GM12891 (cell line): Measurements from ENCODE around the gene ZNF135. TPM values are rescaled to one million over a fixed set of nuclear protein-coding genes. Genes with fewer than 3 reads are reported as not detected.
A peak's percentile ranks its signal among the peaks of the same experiment; 100 is the strongest.

Source experiments
- DNase-seq: peaks from one replicate; pipeline ENCODE4 v3.0.0; 2011; ENCODE audit warnings: low spot score; ENCODE audit not compliant: insufficient read length
- FAIRE-seq: peaks from 2 replicates; lab custom pipeline; 2011; peaks lifted over from hg19 to GRCh38; lab: Jason Lieb, UNC
- PAX5 ChIP-seq: IDR thresholded peaks from 2 replicates; pipeline ENCODE4 v1.6.1; 2011; ENCODE audit warnings: low read length, moderate library complexity, mild to moderate bottlenecking; ENCODE audit not compliant: insufficient read depth, severe bottlenecking
- POLR2A ChIP-seq: IDR thresholded peaks from 2 replicates; pipeline ENCODE4 v1.6.1; 2011; ENCODE audit warnings: low read depth, low read length, control low read depth
- POLR2AphosphoS5 ChIP-seq: IDR thresholded peaks from 2 replicates; pipeline ENCODE4 v1.6.1; 2011; ENCODE audit warnings: low read depth, low read length, control low read depth
- POU2F2 ChIP-seq: IDR thresholded peaks from 2 replicates; pipeline ENCODE4 v1.6.1; 2011; ENCODE audit warnings: low read depth, mild to moderate bottlenecking, control low read depth, low read length, moderate library complexity
- SPI1 ChIP-seq: IDR thresholded peaks from 2 replicates; pipeline ENCODE4 v1.6.1; 2011; ENCODE audit warnings: low read depth, low read length, control low read depth
- TAF1 ChIP-seq: IDR thresholded peaks from 2 replicates; pipeline ENCODE4 v1.6.1; 2011; ENCODE audit warnings: low read depth, low read length, control low read depth
- polyA plus RNA-seq: library from polyadenylated mRNA; unstranded; fragments of >200 nt; gene quantifications from one replicate; pipeline ENCODE4 v1.2.1, GENCODE V29; 2012; ENCODE audit warnings: low read depth, missing spikeins, inconsistent platforms; ENCODE audit not compliant: missing spikeins

Gene ZNF135
- 0.13 TPM for polyA plus RNA-seq

DNA sequence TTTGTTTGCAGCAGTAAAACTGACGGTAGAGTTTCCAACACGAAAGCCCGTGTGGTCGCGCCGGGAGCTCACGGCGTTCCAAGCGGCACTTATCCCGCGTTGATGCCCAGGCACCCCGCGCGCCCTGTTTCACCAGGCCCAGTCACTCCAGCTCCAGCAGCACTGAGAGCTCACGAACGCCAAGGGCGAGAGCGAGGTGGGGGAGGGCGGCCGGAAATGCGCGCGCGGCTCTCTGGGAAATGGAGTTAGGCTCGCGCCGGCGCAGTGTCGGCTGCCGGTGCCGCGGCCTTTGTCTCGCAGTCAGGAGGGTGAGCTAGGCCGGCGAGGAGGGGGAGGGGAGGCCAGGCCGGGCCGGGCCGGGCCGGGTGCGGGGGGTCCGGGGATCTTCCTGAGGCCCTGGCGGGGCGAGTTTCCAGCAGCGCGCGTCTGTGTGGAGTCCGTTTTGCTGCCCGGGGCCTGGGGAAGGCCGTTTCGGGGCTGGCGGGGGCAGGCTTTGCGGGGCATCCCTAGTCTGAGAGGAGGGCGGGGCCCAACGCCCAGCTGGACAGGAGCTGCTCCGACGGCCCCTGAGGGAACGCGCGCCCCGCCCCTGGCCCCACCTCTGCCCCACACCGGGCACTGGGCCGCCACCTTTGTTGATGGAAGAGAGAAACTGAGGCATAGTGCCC, at the start of gene ZNF135:
Gene ZNF135, plus strand, starts transcription at position 280 of the 668 bp plus-strand sequence. CDS start 721 bp downstream, outside the sequence.
- no peak for TF ChIP-seq POU2F2
- TF ChIP-seq SPI1: no peak
- TF ChIP-seq TAF1: no peak
- DNase-seq (no peak), FAIRE-seq (no peak)

DNA sequence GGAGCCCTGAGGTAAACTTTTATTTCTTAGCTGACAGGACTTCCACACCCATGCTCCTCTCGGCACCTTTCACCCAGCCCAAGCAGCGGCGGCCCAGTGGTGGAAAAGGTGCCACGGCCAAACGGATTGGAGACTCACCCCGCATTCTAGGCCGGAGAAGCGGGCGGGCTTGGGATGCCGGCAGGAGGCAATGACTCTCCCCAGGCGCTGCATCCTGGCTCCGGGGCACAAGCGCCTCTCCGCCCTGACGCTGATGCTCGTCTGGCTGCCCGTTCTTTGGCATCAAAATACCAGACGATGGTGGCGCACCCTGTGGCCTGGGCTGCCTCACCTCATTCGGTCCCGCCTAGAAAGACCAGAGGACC, 49.8 kb upstream of the ZNF135 start:
- TF ChIP-seq POLR2A: no peak
- TF ChIP-seq SPI1: no peak
- TF ChIP-seq PAX5: no peak
- TF ChIP-seq TAF1: no peak
- TF ChIP-seq POLR2AphosphoS5: no peak
- TF ChIP-seq POU2F2: no peak
- FAIRE-seq (no peak), DNase-seq (no peak)

DNA sequence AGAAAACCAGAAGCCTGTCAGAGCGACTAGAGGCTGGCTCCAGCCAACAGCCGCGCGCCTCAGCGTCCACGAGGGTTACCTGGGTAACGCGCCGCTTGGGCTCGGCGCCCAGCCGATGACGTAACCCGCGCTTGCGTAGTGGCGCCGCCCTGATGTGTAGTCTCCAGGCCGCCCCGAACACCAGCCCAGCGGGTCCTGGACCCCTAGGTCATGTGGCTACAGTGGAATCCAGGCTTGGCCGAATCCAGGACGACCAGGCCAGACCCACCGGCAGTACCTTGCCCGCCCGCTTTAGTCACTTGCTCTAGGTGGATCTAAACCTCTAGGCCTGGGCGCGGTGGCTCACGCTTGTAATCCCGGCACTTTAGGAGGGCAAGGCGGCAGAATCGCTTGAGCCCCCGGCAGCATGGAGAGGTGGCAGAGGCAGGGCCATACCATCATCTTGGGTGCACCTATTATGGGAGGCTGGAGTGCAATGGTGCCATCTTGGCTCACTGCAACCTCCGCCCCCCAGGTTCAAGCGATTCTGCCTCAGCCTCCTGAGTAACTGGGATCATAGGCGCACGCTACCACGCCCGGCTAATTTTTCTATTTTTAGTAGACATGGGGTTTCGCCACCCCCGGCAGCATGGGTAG, 49.3 kb upstream of the ZNF135 start:
- DNase-seq (peak; percentile 84), FAIRE-seq (peak; percentile 94)
- peak; percentile 43; the same call in 1 of the 2 replicates for TF ChIP-seq POU2F2
- TF ChIP-seq TAF1: 0 out of 2 replicates have a peak, but pooled peaks have one; percentile 22
- TF ChIP-seq POLR2AphosphoS5: 0 out of 2 replicates have a peak, but pooled peaks have one; percentile 49
- no peak for TF ChIP-seq SPI1
- TF ChIP-seq PAX5: no peak

DNA sequence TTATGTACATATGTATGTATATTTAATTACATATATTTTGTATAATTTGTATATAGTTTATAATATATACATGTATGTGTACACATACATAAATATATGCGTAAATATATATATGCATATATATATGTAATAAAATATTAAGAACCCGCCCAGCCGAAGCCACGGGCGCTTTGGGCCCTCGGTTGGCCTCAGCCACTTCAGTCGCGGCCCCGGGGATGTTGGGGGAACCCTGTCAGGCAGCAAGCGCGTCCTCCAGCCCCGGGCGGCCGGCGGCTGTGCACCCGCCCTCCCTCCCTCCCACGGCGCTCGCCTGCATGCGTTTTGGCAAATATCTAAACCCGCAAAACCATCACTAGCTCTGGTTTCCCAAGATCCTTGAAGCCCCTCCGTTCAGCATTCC, 48.6 kb upstream of the ZNF135 start:
- TF ChIP-seq POLR2A (no peak), TAF1 (no peak), POU2F2 (no peak), PAX5 (no peak), SPI1 (no peak), POLR2AphosphoS5 (no peak)
- FAIRE-seq (no peak), DNase-seq (no peak)

DNA sequence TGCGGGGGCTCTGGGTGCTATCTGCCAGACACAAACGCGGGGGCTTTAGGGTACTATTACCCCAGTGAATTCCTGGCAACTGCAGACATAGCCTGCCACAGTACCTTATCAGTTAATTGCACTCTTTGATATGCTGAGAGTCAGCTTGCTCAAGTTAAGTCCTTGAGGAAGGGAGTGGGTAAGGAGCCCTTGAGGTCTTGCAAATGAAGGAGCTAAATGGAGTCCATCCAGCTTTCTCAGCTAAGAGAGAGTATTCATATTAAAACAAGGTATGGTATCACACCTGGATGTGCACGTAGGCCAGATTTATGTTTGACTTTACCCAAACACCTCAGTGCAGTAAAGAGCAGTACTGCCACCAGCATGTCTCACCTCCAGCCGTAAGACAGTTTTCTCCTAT, 44.9 kb upstream of the ZNF135 start:
- no peak for FAIRE-seq
- no peak for TF ChIP-seq SPI1
- TF ChIP-seq POLR2A: no peak
- no peak for TF ChIP-seq PAX5
- no peak for TF ChIP-seq POU2F2
- no peak for TF ChIP-seq TAF1
- no peak for TF ChIP-seq POLR2AphosphoS5

DNA sequence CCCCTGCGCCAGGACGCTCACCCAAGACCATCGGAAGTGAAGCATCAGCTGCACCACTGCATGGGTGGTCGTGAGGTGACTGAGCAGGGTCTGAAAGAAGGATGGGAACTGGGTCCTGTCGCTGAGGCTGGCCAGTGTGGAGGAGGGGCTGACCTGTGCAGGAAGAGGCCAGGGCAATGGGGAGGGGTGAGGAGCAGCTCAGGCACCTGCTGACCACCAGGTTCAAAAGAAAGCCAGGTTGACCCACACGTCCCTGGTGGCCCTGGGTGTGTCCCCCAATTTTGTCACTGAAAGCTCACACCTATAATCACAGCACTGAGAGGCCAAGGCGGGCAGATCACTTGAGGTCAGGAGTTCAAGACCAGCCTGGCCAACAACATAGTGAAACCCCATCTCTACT, 39.0 kb upstream of the ZNF135 start:
- DNase-seq (no peak), FAIRE-seq (no peak)
- TF ChIP-seq POU2F2 (no peak), TAF1 (no peak), PAX5 (no peak)

More for the DNA sequence above, 44.9 kb upstream of the ZNF135 start:
- DNase-seq: no peak

DNA sequence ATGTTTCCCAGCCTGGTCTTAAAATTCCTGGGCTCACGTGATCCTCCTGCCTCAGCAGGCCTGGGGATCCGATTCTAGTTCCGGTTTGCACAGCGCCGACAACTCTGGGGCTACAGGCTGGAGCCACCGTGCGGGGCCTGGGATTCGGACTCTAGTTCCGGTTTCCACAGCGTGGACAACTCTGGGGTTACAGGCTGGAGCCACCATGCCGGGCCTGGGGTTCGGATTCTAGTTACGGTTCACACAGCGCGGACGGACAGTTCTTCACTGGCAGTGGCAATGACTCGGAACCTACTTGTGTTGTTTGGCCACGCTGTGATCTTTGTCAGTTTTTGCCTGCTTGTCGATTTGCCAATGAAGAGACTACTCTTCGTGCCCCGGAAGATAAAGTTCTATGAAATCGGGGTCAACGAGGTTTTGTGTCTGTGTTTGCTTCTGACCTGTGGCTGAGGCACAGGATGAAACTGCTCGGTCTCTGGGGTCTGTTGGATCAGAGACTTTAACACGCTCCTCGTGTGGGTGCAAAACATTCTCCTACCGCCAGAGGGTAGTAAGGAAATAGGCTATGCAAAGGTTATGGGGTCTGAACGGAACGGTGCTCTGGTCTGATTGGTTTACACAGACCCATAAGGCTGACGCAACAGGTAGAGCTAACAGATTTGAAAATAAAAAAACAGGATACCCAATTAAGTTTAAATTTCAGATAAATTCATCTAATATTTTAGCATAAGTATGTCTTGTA, 37.4 kb upstream of the ZNF135 start:
- FAIRE-seq: no peak
- DNase-seq: no peak

DNA sequence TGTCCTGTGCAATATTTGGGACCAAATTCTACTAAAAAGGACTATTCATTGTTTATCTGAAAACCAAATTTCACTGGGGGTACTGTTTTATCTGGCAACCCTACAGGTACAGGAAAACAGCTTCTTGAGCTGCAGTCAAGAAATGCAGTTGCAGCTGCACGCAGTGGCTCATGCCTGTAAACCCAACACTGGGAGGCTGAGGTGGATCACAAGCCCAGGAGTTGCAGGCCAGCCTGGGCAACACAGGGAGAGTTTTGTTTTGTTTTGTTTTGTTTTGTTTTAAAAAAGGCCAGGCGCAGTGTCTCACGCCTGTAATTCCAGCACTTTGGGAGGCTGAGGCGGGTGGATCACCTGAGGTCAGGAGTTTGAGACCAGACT, 36.8 kb upstream of the ZNF135 start:
- DNase-seq (no peak), FAIRE-seq (no peak)
- no peak for TF ChIP-seq SPI1
- no peak for TF ChIP-seq POLR2AphosphoS5
- TF ChIP-seq POU2F2: no peak
- no peak for TF ChIP-seq PAX5
- TF ChIP-seq TAF1: no peak
- TF ChIP-seq POLR2A: no peak

More for the DNA sequence above, 37.4 kb upstream of the ZNF135 start:
- no peak for TF ChIP-seq POLR2AphosphoS5
- TF ChIP-seq POU2F2: no peak
- TF ChIP-seq POLR2A: no peak
- no peak for TF ChIP-seq PAX5
- no peak for TF ChIP-seq SPI1
- TF ChIP-seq TAF1: no peak

DNA sequence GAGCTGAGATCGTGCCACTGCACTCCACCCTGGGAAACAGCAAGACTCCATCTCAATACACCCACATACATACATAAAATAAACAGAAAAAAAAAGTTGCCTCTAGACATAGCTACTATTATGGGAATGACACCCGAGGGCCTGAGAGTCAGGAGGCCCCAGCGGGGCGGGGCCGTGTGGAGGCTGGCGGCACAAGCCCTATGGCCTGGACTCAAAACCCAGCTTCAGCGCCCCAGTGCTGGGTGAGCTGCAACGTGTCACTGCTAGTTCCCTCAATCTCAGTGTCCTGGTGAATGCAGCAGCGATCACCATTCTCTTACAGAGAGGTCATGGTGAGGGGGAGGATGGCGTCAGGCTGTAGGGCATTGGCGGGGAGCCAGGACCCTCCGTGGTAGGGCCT, 34.4 kb upstream of the ZNF135 start:
- no peak for FAIRE-seq
- DNase-seq: no peak
- TF ChIP-seq POLR2A (no peak), PAX5 (no peak)
